DMS79 (cell line): ENCODE measurements around the gene MAD1L1.

ENCODE experiments used
- DNase-seq: peaks from one replicate; lab custom pipeline; 2025; lab: John Stamatoyannopoulos, UW

MAD1L1 gene

GRCh38 chr7:1911571-1911970, 321.2 kb downstream of the MAD1L1 start:
- DNase-seq = no peak

- no peak for DNase-seq
These were observed 321.9 kb downstream of the MAD1L1 start for GRCh38 chr7:1910827-1911226.

GRCh38 chr7:1910081-1910685, 322.6 kb downstream of the MAD1L1 start:
- no peak for DNase-seq

- DNase-seq = no peak
These were observed 323.3 kb downstream of the MAD1L1 start for GRCh38 chr7:1909476-1909875.

- DNase-seq = no peak
These were observed 323.8 kb downstream of the MAD1L1 start for GRCh38 chr7:1908823-1909420.

GRCh38 chr7:1907751-1908365, 324.9 kb downstream of the MAD1L1 start:
- no peak for DNase-seq

- no peak for DNase-seq
These were observed 325.6 kb downstream of the MAD1L1 start for GRCh38 chr7:1906988-1907745.

GRCh38 chr7:1906087-1906830, 326.5 kb downstream of the MAD1L1 start:
- no peak for DNase-seq

- DNase-seq = no peak
These were observed 330.4 kb downstream of the MAD1L1 start for GRCh38 chr7:1902231-1902855.

GRCh38 chr7:1901431-1902210, 331.1 kb downstream of the MAD1L1 start:
- DNase-seq = no peak

- no peak for DNase-seq
These were observed 331.9 kb downstream of the MAD1L1 start for GRCh38 chr7:1900847-1901246.

- DNase-seq = no peak
These were observed 332.6 kb downstream of the MAD1L1 start for GRCh38 chr7:1899951-1900762.

- DNase-seq = no peak
These were observed 333.5 kb downstream of the MAD1L1 start for GRCh38 chr7:1899196-1899595.

- DNase-seq = no peak
These were observed 334.0 kb downstream of the MAD1L1 start for GRCh38 chr7:1898628-1899185.

- no peak for DNase-seq
These were observed 334.7 kb downstream of the MAD1L1 start for GRCh38 chr7:1897861-1898627.

GRCh38 chr7:1897076-1897860, 335.5 kb downstream of the MAD1L1 start:
- no peak for DNase-seq

GRCh38 chr7:1895664-1896515, 336.9 kb downstream of the MAD1L1 start:
- DNase-seq = no peak
